GM12801 (cell line): ENCODE results near the gene LRRC27.

Experiments
- TF ChIP-seq, protein P1 (sequence below): IDR thresholded peaks from one replicate; pipeline ENCODE4 v1.5.1; 2011; ENCODE audit warnings: control low read depth; ENCODE audit not compliant: insufficient read length; ENCODE audit errors: extremely low read depth

Gene LRRC27

GRCh38 chr10:132368881-132369635, 37.1 kb downstream of the LRRC27 start:
- TF ChIP-seq, protein P1, sequence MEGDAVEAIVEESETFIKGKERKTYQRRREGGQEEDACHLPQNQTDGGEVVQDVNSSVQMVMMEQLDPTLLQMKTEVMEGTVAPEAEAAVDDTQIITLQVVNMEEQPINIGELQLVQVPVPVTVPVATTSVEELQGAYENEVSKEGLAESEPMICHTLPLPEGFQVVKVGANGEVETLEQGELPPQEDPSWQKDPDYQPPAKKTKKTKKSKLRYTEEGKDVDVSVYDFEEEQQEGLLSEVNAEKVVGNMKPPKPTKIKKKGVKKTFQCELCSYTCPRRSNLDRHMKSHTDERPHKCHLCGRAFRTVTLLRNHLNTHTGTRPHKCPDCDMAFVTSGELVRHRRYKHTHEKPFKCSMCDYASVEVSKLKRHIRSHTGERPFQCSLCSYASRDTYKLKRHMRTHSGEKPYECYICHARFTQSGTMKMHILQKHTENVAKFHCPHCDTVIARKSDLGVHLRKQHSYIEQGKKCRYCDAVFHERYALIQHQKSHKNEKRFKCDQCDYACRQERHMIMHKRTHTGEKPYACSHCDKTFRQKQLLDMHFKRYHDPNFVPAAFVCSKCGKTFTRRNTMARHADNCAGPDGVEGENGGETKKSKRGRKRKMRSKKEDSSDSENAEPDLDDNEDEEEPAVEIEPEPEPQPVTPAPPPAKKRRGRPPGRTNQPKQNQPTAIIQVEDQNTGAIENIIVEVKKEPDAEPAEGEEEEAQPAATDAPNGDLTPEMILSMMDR, result no peak

- TF ChIP-seq, protein P1, result no peak
Observed at GRCh38 chr10:132369636-132370185, 37.7 kb downstream of the LRRC27 start.

GRCh38 chr10:132370426-132371340, 38.7 kb downstream of the LRRC27 start:
- TF ChIP-seq, protein P1, result no peak

DNA sequence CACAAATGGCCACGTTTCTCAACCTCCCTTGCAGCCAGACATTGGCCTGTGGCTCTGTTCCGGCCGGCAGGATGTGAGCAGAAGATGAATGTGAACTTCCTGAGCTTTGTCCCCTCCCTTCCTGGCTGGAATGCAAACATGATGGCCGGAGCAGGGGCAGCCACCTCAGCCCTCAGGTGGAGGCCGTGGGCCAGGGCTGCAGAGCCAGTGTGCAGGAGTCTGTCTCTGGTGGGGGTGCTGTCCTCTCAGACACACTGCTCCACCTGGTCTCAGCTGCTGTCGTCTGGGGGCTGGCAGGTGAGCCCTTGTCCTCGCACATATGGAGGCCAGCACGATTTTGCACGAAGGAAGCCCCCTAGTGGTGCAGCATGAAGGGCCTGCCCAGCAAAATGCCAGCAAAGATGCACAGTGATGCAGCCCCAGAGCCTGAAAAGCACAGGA, 39.7 kb downstream of the LRRC27 start:
- TF ChIP-seq, protein P1, result no peak

- TF ChIP-seq, protein P1, result no peak
Observed at GRCh38 chr10:132372516-132373095, 40.6 kb downstream of the LRRC27 start.

- TF ChIP-seq, protein P1, result no peak
Observed at GRCh38 chr10:132373241-132373955, 41.4 kb downstream of the LRRC27 start.

GRCh38 chr10:132374176-132374575, 42.2 kb downstream of the LRRC27 start:
- TF ChIP-seq, protein P1, result no peak
